ENCODE measurements around the gene TGFBR3. TPM values are rescaled to one million over a fixed set of nuclear protein-coding genes. Genes with fewer than 3 reads are reported as not detected.
A peak's percentile ranks its signal among the peaks of the same experiment; 100 is the strongest.

Gene TGFBR3
- total RNA-seq, 1 donor from 2014 or later: 36.3 TPM

GRCh38 chr1:91700332-91700731 is 185.6 kb downstream of the TGFBR3 start:
- intact Hi-C loops (cut with DNase I): no loop called here
- DNase-seq (ENCODE audit: missing footprints) (no peak), ATAC-seq (no peak)

DNA sequence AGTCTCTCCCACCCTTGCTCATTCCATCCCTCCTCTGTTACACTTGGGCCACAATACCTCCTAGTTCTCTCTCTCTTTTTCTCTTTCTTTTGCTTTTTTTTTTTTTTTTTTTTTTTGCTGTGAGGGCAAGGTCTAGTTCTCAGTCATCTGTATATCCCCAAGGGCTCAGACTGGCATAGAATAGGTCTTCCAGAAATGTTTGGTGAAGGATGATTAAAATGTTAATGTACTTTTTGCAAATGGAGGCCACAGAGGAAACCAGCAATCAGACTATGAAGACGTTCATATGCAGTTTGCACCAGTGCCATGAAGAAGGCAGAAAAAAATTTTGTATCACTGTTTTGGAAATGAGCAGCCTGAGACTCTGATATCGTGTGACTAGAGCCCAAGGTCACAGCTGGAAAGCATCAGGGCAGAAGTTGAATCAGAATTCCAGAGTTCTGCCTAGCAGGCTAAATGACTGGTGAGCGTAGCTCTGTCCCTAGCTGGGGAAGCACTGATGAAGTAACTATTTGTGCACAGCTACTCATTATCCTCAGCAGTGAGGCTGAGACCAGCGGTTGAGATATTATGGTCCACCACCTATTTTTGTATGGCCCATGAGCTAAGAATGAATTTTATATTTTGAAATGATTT is 186.5 kb downstream of the TGFBR3 start:
- DNase-seq (ENCODE audit: missing footprints): no peak
- intact Hi-C loops (cut with DNase I): no loop called here

DNA sequence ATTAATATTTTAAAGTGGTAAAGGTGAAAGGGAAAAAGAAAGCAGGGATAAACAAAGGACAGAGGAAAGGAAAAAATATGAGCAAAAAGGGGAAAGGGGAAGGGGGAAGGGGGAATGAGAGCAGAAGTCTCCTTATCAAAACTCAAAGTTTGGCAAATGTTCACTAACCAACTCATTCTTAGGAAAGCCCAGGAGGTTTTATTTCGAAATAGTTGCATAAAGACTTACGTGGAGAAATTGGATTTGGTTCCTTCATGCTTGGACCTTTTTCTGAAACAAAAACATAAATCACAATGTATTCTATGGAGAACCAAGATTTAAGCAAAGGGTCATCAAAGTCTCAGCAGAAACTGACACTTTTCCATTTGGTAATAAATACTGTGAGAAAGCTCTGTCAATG is 188.1 kb downstream of the TGFBR3 start:
- no peak for ATAC-seq
- intact Hi-C loops (cut with DNase I): no loop called here
- no peak for DNase-seq (ENCODE audit: missing footprints)

More for the DNA sequence above, 186.5 kb downstream of the TGFBR3 start:
- peak; percentile 96 for ATAC-seq

DNA sequence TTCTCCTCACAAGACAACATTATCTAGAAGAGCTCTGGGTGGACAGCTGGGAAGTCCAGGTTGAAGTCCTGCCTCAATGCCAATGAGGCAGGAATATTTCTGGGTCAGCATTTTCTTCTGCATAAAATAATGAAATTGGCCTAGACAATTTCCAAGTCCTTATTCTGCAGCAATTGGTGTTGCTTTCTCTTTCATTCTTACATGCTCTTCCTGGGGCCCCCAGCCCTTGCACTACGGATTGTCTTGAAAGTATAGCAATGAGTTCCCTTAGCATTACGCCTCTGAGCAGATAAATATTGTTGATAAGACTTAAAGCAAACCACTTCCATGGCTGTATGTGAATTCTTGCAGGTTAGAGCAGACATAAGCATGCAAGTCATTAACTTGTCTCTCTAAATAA is 188.5 kb downstream of the TGFBR3 start:
- no peak for ATAC-seq
- intact Hi-C loops (cut with DNase I): no loop called here
- DNase-seq (ENCODE audit: missing footprints): no peak

- no peak for DNase-seq (ENCODE audit: missing footprints)
- ATAC-seq: no peak
- intact Hi-C loops (cut with DNase I): no loop called here
Observed at GRCh38 chr1:91696321-91696720, 189.6 kb downstream of the TGFBR3 start.

DNA sequence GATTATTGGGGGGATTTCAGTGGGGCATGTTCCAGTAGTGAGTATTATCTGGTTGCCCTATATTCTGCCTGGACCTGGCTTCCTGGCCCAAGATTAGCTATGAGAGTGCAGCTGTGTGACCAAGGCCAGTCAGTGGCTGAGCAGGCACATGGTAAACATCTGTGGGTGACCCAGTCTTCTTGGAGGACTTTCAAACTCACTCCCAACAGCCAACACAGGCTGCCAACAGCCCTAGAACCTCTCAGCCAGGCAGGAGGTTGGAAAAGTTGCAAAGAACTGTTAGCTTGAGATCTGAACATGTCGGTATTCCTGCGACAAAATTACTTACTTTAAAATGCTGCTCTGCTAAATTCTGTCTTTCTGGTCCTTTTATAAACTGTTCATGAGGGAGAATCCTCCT is 192.4 kb downstream of the TGFBR3 start:
- ATAC-seq: peak; percentile 93
- peak; percentile 74 for DNase-seq (ENCODE audit: missing footprints)
- intact Hi-C loops (cut with DNase I): no loop called here

GRCh38 chr1:91691525-91691924 is 194.4 kb downstream of the TGFBR3 start:
- DNase-seq (ENCODE audit: missing footprints): no peak
- intact Hi-C loops (cut with DNase I): no loop called here
- no peak for ATAC-seq

DNA sequence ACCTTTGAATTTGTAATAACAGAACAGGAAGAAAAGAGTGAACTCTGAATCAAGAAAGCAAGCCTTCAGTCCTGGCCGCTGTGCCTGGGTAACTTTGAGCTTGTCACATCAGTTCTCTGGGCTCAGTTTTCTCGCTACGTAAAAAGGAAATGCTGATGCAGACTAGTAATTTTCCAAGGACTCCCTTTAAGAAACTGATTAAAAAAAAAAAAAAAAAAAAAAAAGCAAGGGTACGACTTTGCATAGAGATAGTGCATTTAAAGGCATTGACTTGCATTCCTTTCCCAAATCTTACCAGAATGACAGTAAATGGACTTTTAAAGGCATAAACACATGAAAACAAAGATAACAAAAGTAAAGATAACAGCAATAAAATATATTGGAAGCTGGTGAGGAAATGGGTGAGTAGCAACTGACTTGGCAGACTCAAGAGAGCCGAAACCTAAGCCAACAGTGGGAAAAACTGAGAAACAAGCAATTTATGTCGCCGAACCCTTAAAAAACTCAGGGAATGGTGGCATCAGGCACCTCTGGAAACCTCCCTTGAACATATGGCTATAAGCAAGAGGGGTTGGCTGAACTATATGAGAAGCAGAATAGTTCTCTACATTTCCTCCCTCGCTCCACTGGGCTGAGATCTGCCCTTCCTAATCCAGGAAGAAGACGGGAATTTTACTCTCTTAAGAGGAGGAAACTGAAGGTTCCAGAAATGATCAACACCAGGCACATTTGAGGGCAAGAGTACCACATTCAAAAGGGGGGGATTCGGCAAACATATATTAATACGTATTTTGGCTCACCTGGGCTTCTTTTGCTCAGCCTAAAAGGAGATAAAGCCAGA is 196.1 kb downstream of the TGFBR3 start:
- intact Hi-C loops (cut with DNase I): no loop called here
- DNase-seq (ENCODE audit: missing footprints): no peak
- no peak for ATAC-seq

DNA sequence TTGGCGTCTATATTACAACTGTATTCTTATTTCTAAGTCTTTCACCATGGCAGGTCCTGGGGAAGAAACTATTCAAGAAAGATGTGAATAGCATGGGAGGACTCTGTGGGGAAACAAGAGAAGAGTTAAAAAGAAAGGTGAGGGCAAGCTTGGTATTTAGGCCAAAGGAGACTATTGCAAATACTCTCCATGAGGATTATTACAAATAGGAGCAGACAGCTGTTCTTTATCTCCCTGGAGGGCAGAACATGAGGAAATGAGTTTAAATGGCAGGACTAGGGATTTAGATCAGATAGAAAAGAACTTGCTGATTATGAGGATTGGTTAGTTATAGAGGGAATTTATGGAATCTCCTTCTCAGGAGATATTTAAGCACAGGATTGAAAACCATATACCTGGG is 198.5 kb downstream of the TGFBR3 start:
- DNase-seq (ENCODE audit: missing footprints) (no peak), ATAC-seq (no peak)
- intact Hi-C loops (cut with DNase I): no loop called here

DNA sequence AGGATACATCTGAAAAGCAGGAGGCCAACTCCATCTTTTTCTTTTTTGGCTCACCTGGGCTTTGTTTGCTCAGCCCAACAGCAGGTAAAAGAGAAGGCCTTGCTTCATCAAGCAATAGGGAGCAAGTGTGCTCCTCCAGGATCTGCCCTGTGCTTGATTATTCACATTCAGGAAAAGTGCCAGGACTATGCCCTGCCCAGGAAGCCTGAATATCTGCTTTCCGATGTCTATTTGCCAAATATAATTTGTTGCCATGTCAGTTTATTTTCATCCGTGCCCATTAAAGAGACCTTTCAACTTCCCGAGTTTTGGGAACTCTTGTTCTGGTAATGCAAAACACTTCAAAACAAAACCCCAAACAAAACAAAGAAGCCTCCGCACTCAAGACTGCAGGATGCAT is 200.0 kb downstream of the TGFBR3 start:
- intact Hi-C loops (cut with DNase I): no loop called here
- no peak for ATAC-seq
- DNase-seq (ENCODE audit: missing footprints): no peak

- ATAC-seq: peak; percentile 62
- DNase-seq (ENCODE audit: missing footprints): no peak
- intact Hi-C loops (cut with DNase I): no loop called here
Observed at GRCh38 chr1:91684481-91685196, 201.3 kb downstream of the TGFBR3 start.

GRCh38 chr1:91683598-91683951 is 202.4 kb downstream of the TGFBR3 start:
- no peak for DNase-seq (ENCODE audit: missing footprints)
- peak; percentile 76 for ATAC-seq
- intact Hi-C loops (cut with DNase I): no loop called here

DNA sequence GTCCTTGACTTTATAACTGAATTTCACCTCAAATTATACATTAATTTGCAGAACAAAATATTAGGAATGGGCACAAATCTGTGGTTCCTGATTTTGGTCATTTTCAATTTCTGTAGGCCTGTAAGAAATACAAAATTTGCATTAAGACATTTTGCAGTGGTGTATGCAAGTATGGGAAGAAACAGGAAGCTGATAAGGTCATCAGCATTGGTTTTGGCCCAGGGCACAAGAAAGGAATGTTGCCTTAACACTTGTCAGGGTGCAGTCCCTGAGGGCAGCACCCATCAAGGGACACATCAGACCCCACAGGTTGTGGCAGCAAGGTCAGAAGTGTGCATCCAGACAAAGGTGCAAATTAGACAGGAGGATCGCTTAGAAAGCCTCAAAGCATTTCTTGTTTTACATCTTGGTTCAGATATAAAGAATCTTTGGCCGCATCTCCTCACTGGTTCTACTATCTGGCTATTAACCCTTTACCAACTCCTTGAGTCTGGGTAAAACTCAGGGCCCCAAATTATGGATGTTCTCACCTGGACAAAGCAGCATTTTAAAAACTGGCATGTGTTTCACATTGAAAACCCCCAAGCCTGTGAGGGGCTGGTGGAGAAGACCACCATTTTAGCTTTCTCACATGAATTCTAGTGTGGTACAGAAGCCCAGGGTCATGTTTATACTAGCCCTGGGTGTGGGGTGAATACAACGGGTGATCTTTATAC is 202.9 kb downstream of the TGFBR3 start:
- DNase-seq (ENCODE audit: missing footprints): no peak
- intact Hi-C loops (cut with DNase I): no loop called here
- ATAC-seq: no peak

GRCh38 chr1:91680556-91681155 is 205.3 kb downstream of the TGFBR3 start:
- no peak for DNase-seq (ENCODE audit: missing footprints)
- intact Hi-C loops (cut with DNase I): no loop called here
- ATAC-seq: no peak

GRCh38 chr1:91679446-91679845 is 206.5 kb downstream of the TGFBR3 start:
- intact Hi-C loops (cut with DNase I): no loop called here
- DNase-seq (ENCODE audit: missing footprints): no peak
- no peak for ATAC-seq

DNA sequence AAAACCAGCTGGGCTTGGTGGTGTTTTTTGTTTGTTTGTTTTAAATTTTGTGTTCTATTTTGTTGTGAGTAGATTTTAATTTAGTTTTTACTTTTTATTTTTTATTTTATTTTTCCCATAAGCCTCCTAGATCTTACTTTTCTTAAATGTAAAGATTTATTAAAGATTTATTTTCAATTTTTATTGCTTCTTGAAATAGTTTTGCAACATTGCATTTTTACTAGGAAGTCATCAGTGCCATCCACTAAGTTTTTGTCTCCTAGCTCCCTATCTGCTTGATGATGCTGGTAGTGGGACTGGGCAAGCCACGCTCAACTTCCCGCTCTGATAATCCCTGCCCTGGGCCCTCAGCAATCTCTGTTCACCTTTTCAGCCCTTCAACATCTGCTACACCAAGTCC is 209.9 kb downstream of the TGFBR3 start:
- DNase-seq (ENCODE audit: missing footprints) (no peak), ATAC-seq (no peak)
- intact Hi-C loops (cut with DNase I): no loop called here

DNA sequence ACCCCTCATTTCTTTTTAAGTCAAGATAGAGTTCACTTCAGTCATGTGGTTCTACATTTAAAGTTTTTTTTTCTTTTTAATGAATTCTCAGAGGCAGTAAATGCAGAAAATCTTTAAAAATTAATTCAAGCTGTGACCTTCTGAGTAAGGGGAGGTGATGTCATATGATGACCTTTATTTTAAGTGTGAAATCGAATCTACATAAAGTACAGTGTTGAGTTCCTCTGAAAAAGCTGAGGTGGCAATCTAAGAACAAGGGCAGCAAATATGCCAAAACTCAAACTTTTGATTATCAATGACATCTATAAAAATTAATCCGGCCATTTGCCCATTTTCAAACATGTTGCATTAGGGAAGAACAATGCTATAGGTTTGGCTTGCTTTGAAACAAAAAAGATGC is 211.8 kb downstream of the TGFBR3 start:
- intact Hi-C loops (cut with DNase I): no loop called here
- ATAC-seq (no peak), DNase-seq (ENCODE audit: missing footprints) (no peak)

- DNase-seq (ENCODE audit: missing footprints): no peak
- intact Hi-C loops (cut with DNase I): no loop called here
- ATAC-seq: peak; percentile 63
Observed at GRCh38 chr1:91673613-91674012, 212.3 kb downstream of the TGFBR3 start.

GRCh38 chr1:91672601-91673161 is 213.3 kb downstream of the TGFBR3 start:
- ATAC-seq (no peak), DNase-seq (ENCODE audit: missing footprints) (no peak)
- intact Hi-C loops (cut with DNase I): no loop called here
